Measurements from ENCODE around the gene STAC3.
"Not testable (repeated sequence)": the region's sequence is repeated elsewhere in the genome, so short reads cannot be mapped to it uniquely, and the experiment has no call there.

STAC3 gene

GRCh38 chr12:57250956-57251355, at the start of gene STAC3:
TSS of gene STAC3 (minus strand) at chr12:57251187. CDS start at chr12:57249636, 1,551 bp downstream.
- H3K27me3 Mint-ChIP-seq = no peaks in the 10 kb centered on the region
- intact Hi-C loops (cut with micrococcal nuclease) = no loop called here
- peaks cover 25% of the 10 kb centered on the region for H3K4me1 Mint-ChIP-seq (ENCODE audit: low read depth)
- peaks cover 52% of the 10 kb centered on the region for H3K36me3 Mint-ChIP-seq (ENCODE audit: low read depth)
- no peak within 1 kb of the TSS for H3K4me3 Mint-ChIP-seq
- no peaks in the 10 kb centered on the region for H3K9me3 Mint-ChIP-seq
- H3K27ac Mint-ChIP-seq = no peak within 1 kb of the TSS

GRCh38 chr12:57299514-57300016, 48.6 kb upstream of the STAC3 start:
- intact Hi-C loops (cut with micrococcal nuclease) = no loop called here
- Mint-ChIP-seq H3K4me3 (no peak overlapping the region), H3K4me1 (ENCODE audit: low read depth) (no peaks in the 10 kb centered on the region), H3K27ac (no peak overlapping the region), H3K9me3 (no peaks in the 10 kb centered on the region), H3K27me3 (no peaks in the 10 kb centered on the region), H3K36me3 (ENCODE audit: low read depth) (peaks cover 95% of the 10 kb centered on the region)

DNA sequence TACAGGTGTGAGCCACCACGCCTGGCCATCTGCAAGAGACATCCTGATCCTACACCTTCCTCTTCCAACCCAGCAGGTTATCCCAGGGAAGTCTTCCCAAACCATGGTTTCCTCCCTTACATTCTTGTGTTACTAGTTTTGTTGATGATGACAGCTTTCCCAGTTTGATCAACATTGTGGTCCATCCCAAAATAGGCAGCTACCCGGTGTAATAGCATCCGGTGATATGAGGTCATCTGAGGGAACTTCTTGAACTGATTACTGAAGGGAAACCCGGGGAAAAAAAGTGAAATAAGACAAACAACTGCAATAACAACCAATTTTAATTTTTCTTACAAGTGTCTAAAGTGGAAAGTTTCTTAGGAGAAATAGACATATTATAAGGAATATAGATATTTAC, 45.3 kb upstream of the STAC3 start:
- Mint-ChIP-seq H3K4me1 (ENCODE audit: low read depth) (no peaks in the 10 kb centered on the region), H3K27me3 (no peaks in the 10 kb centered on the region), H3K4me3 (no peak overlapping the region), H3K36me3 (ENCODE audit: low read depth) (peaks cover 93% of the 10 kb centered on the region), H3K9me3 (no peaks in the 10 kb centered on the region), H3K27ac (no peak overlapping the region)
- intact Hi-C loops (cut with micrococcal nuclease) = no loop called here

- H3K4me3 Mint-ChIP-seq; H3K27ac Mint-ChIP-seq; intact Hi-C loops (cut with micrococcal nuclease); H3K9me3 Mint-ChIP-seq; H3K27me3 Mint-ChIP-seq: not testable (repeated sequence)
- H3K4me1 Mint-ChIP-seq (ENCODE audit: low read depth) = peaks cover 12% of the 10 kb centered on the region
- H3K36me3 Mint-ChIP-seq (ENCODE audit: low read depth) = peaks cover 96% of the 10 kb centered on the region
These were observed 31.1 kb upstream of the STAC3 start for GRCh38 chr12:57282073-57282472.

GRCh38 chr12:57280211-57281062, 29.4 kb upstream of the STAC3 start:
- peaks cover 12% of the 10 kb centered on the region for H3K4me1 Mint-ChIP-seq (ENCODE audit: low read depth)
- H3K27me3 Mint-ChIP-seq = no peaks in the 10 kb centered on the region
- H3K36me3 Mint-ChIP-seq (ENCODE audit: low read depth) = peaks cover 96% of the 10 kb centered on the region
- no peak overlapping the region for H3K4me3 Mint-ChIP-seq
- H3K27ac Mint-ChIP-seq = peak overlapping the region; percentile 21
- intact Hi-C loops (cut with micrococcal nuclease) = no loop called here
- no peaks in the 10 kb centered on the region for H3K9me3 Mint-ChIP-seq

DNA sequence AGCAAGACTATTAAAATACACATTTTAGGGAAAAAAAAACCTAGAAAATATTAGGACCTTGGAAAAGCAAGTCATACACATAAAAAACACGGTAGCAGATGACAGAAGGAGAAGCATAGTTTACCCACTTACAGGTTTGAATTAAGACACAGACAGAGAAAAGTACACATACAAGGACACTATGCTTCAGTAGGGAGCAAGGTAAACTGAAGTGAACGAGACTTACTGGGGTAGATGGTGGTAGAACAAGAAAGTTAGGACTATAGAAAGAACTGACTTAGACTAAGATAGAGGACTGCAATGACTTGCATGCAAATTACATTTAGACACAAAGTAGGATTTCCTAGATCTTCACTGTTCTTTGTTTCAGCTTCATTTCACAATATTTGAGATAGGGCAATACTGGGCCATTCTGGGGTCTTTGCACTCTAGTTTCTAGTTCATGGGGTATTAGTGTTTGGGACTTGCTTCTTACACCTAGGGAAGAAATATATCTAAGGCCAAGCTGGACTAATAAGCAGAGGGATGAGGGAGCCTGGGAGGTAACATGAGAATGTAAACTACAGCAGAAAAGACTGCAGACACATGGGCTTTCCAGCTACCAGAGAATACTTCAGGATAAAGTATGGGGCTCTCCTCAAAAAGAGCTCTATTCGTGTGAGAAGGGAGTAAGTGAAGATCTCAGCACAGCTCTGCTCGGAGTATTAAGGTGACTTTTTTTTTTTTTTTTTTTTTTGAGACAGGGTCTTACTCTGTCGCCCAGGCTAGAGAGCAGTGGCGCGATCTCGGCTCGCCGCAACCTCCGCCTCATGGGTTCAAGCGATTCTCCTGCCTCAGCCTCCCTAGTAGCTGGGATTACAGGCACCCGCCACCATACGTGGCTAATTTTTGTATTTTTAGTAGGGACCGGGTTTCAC, 27.7 kb upstream of the STAC3 start:
- Mint-ChIP-seq H3K4me1 (ENCODE audit: low read depth) (peaks cover 12% of the 10 kb centered on the region), H3K36me3 (ENCODE audit: low read depth) (peaks cover 98% of the 10 kb centered on the region), H3K4me3 (no peak overlapping the region), H3K27me3 (no peaks in the 10 kb centered on the region), H3K27ac (no peak overlapping the region), H3K9me3 (no peaks in the 10 kb centered on the region)
- intact Hi-C loops (cut with micrococcal nuclease) = no loop called here

- Mint-ChIP-seq H3K36me3 (ENCODE audit: low read depth) (peaks cover 98% of the 10 kb centered on the region), H3K27ac (no peak overlapping the region), H3K4me3 (no peak overlapping the region), H3K4me1 (ENCODE audit: low read depth) (peaks cover 21% of the 10 kb centered on the region), H3K27me3 (no peaks in the 10 kb centered on the region), H3K9me3 (no peaks in the 10 kb centered on the region)
- intact Hi-C loops (cut with micrococcal nuclease) = no loop called here
These were observed 26.1 kb upstream of the STAC3 start for GRCh38 chr12:57276935-57277563.

- intact Hi-C loops (cut with micrococcal nuclease); H3K4me3 Mint-ChIP-seq; H3K27me3 Mint-ChIP-seq: not testable (repeated sequence)
These were observed 25.2 kb upstream of the STAC3 start for GRCh38 chr12:57276233-57276632.

GRCh38 chr12:57273516-57273915, 22.5 kb upstream of the STAC3 start:
- Mint-ChIP-seq H3K27me3 (no peaks in the 10 kb centered on the region), H3K9me3 (no peaks in the 10 kb centered on the region), H3K4me3 (no peak overlapping the region), H3K27ac (no peak overlapping the region), H3K36me3 (ENCODE audit: low read depth) (peaks cover 99% of the 10 kb centered on the region), H3K4me1 (ENCODE audit: low read depth) (peaks cover 22% of the 10 kb centered on the region)
- intact Hi-C loops (cut with micrococcal nuclease) = no loop called here

More at GRCh38 chr12:57276233-57276632, 25.2 kb upstream of the STAC3 start:
- H3K4me1 Mint-ChIP-seq (ENCODE audit: low read depth) = peaks cover 21% of the 10 kb centered on the region
- H3K36me3 Mint-ChIP-seq (ENCODE audit: low read depth) = peaks cover 96% of the 10 kb centered on the region
- not testable (repeated sequence) for H3K9me3 Mint-ChIP-seq, H3K27ac Mint-ChIP-seq

DNA sequence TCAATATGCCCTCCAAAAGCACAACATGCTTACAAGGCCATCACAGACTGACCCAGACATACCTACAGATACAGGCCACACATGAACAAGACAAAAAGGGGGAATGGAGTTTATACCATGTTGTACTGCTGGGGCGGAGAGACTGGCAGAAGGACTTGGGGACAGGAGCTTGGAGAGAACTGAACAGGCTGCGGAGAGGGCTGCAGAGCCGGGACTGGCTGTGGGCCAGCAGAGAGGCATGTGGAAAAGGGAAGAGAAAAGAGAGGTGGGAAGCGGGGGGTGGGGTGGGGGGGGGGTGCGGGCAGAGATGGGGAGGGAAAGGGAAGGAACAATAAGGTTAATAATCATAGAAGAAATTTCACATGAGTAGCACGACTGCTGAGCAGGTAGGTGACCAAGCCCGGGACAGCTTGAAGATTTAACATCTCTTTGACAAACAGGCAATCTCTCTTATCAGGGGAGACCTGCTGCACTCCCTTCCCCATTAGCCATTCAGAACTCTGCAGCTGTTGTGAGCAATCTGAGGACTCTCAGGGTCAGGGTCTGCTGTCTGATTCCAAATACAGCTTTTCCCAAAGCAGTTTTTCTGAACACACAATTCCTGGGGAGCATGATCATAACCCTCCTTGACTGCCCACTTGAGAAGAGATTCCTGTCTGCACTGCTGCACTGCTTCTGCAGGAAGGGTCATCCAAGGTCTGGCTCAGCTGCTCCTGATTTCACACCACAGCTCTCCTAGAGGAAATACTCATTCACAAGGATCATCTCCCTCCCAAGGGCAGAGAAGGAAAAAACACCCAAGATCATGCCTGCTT, 21.6 kb upstream of the STAC3 start:
- intact Hi-C loops (cut with micrococcal nuclease) = no loop called here
- Mint-ChIP-seq H3K4me1 (ENCODE audit: low read depth) (peaks cover 28% of the 10 kb centered on the region), H3K36me3 (ENCODE audit: low read depth) (peaks cover 99% of the 10 kb centered on the region), H3K9me3 (no peaks in the 10 kb centered on the region), H3K4me3 (no peak overlapping the region), H3K27me3 (no peaks in the 10 kb centered on the region), H3K27ac (peak overlapping the region; percentile 10)

DNA sequence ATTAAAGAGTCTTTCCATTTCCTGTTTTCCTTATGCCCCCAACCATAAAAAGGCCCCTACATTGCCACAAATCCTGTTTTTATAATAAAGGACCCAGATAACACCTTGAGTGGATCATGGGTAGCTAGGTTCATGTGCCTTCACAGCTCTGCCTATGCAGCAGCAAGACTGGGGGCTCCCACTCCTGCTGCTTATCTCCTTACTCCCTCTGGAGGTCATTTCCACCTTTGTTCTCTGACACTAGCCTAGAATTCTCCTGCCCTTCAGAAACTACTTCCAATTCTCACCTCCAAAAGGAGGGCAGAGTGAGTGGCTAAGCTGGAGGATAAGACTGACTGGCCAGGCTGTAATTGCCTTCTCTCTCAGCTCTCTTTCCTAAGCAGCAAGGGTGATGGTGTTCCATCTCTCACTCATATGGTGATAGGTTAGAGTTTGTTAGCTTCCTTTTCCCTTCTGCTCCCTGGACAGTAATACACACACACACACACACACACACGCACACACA, 20.0 kb upstream of the STAC3 start:
- Mint-ChIP-seq H3K9me3 (no peaks in the 10 kb centered on the region), H3K4me3 (no peak overlapping the region), H3K27ac (no peak overlapping the region), H3K4me1 (ENCODE audit: low read depth) (peaks cover 28% of the 10 kb centered on the region), H3K36me3 (ENCODE audit: low read depth) (peaks cover 99% of the 10 kb centered on the region), H3K27me3 (no peaks in the 10 kb centered on the region)
- intact Hi-C loops (cut with micrococcal nuclease) = no loop called here

GRCh38 chr12:57268264-57268663, 17.3 kb upstream of the STAC3 start:
- Mint-ChIP-seq H3K9me3 (no peaks in the 10 kb centered on the region), H3K36me3 (ENCODE audit: low read depth) (peaks cover 95% of the 10 kb centered on the region)

GRCh38 chr12:57266681-57267080, 15.7 kb upstream of the STAC3 start:
- H3K27ac Mint-ChIP-seq = no peak overlapping the region

More at GRCh38 chr12:57268264-57268663, 17.3 kb upstream of the STAC3 start:
- H3K4me3 Mint-ChIP-seq = no peak overlapping the region
- intact Hi-C loops (cut with micrococcal nuclease) = no loop called here
- H3K27ac Mint-ChIP-seq = peak overlapping the region; percentile 53
- peaks cover 28% of the 10 kb centered on the region for H3K4me1 Mint-ChIP-seq (ENCODE audit: low read depth)
- no peaks in the 10 kb centered on the region for H3K27me3 Mint-ChIP-seq

More at GRCh38 chr12:57266681-57267080, 15.7 kb upstream of the STAC3 start:
- Mint-ChIP-seq H3K4me1 (ENCODE audit: low read depth) (peaks cover 19% of the 10 kb centered on the region), H3K36me3 (ENCODE audit: low read depth) (peaks cover 96% of the 10 kb centered on the region), H3K27me3 (no peaks in the 10 kb centered on the region), H3K9me3 (no peaks in the 10 kb centered on the region), H3K4me3 (no peak overlapping the region)
- intact Hi-C loops (cut with micrococcal nuclease) = no loop called here

Measured in dendritic cell treated with granulocyte-macrophage colony-stimulating factor and Interleukin-4, amounts not matched to agents 40 ng/mL and 50 ng/mL, for 4 days (primary cell).